ENCODE data around the gene ZFPL1. TPM values are rescaled to one million over a fixed set of nuclear protein-coding genes. Genes with fewer than 3 reads are reported as not detected.

Gene ZFPL1
- total and polyA plus RNA-seq, 9 of the 15 experiments (the other 6 are each of a cell fraction or from before 2014, with no cell fraction given) = 3.7 to 37.5 (median 22.7) TPM

GRCh38 chr11:65109231-65110198, 25.5 kb downstream of the ZFPL1 start:
- TF ChIP-seq RBFOX2 (IDR thresholded peaks at IDR 0.05; ENCODE audit: low read depth, low read length) = peak; percentile 53
- TF ChIP-seq BRF2 (IDR thresholded peaks at IDR 0.05; ENCODE audit: borderline replicate concordance, insufficient read depth, insufficient read length) = no peak
- TF ChIP-seq POLR2G (IDR thresholded peaks at IDR 0.05; ENCODE audit: low read depth, low read length) = peak; percentile 71
- TF ChIP-seq RBM22 (IDR thresholded peaks at IDR 0.05; ENCODE audit: low read depth, low read length, poor library complexity, severe bottlenecking) = peak; percentile 54
- 0 out of 2 replicates have a peak, but pooled peaks have one; percentile 20 for TF ChIP-seq ZKSCAN1 (IDR thresholded peaks at IDR 0.05; ENCODE audit: low read depth, low read length)
- intact Hi-C loops (cut with micrococcal nuclease) (loop anchor here (2.0 to 10.0 kb wide), 5 partner anchors 71 to 262 kb away; partner anchors contain the start of genes CAPN1 and CDC42EP2), in situ Hi-C loops (cut with MboI) (no loop called here)
- Histone ChIP-seq H3K27me3 (ENCODE audit: control insufficient read depth in 2 of 2, insufficient read depth in 2 of 2, low read length in 2 of 2) (no peaks in the 10 kb centered on the region), H3K36me3 (ENCODE audit: control insufficient read depth, insufficient read depth, low read length) (peaks cover 18% of the 10 kb centered on the region; the same call in 1 of the 3 replicates), H3K4me1 (replicated peaks in 1 of 2; ENCODE audit: control insufficient read depth in 2 of 2, insufficient read depth in 2 of 2, low read length in 2 of 2) (peaks cover 21 to 43% of the 10 kb centered on the region in 2 experiments), H3K79me2 (ENCODE audit: control insufficient read depth, insufficient read depth, low read length) (peaks cover 3% of the 10 kb centered on the region; the same call in 1 of the 3 replicates), H3K4me2 (ENCODE audit: insufficient read depth, low read length) (no peak overlapping the region), H2AFZ (ENCODE audit: low read depth, low read length) (no peak overlapping the region), H3K9me3 (replicated peaks; ENCODE audit: control insufficient read depth, insufficient read depth, low read depth, low read length) (no peaks in the 10 kb centered on the region), H3K9ac (ENCODE audit: insufficient read depth in 1 of 2, low read depth in 2 of 2, low read length in 2 of 2) (peak overlapping the region in 1 of 2 experiments; percentile 16; a peak in 1 of 4 replicates), H3K27ac (ENCODE audit: extremely low read depth, low read depth, low read length) (no peak overlapping the region), H3K9me1 (ENCODE audit: control insufficient read depth, insufficient read depth, low read length) (no peaks in the 10 kb centered on the region), H4K20me1 (replicated peaks; ENCODE audit: control insufficient read depth, insufficient read depth, low read length) (no peaks in the 10 kb centered on the region), H3K4me3 (no peak overlapping the region)
- ATAC-seq = no peak
- no peak for FAIRE-seq
- DNase-seq (ENCODE audit: extremely low read depth in 1 of 4, low spot score in 3 of 4) = no peak
- no TSS peak for BruUV-seq (replicated peaks)
- CTCF ChIA-PET (ENCODE audit: low intra/inter-chr PET ratio) = interaction anchor here (0.5 to 1.9 kb wide), 4 partner anchors 71 to 479 kb away, joined by 3 to 16 read pairs (median 4); partner anchors contain the start of gene CAPN1
- POLR2A ChIA-PET = interaction anchor here (0.5 to 7.2 kb wide), 9 partner anchors 10 to 347 kb away, joined by 3 to 92 read pairs (median 4); partner anchors contain the start of genes POLA2, SPDYC and VPS51
- 81% methylated on average over 28 of the region's 36 CpGs for WGBS (ENCODE audit: insufficient coverage, low coverage, missing lambda C conversion rate)

Measured in K562 (cell line).